GM18907 (cell line): ENCODE data around the gene ATXN1.

ENCODE experiments used
- ATAC-seq: cut with Tn5 transposase; IDR thresholded peaks from one replicate; pipeline ENCODE4 v1.9.1; 2021; ENCODE audit warnings: mild to moderate bottlenecking, moderate library complexity; ENCODE audit not compliant: unreplicated experiment

ATXN1 gene

DNA sequence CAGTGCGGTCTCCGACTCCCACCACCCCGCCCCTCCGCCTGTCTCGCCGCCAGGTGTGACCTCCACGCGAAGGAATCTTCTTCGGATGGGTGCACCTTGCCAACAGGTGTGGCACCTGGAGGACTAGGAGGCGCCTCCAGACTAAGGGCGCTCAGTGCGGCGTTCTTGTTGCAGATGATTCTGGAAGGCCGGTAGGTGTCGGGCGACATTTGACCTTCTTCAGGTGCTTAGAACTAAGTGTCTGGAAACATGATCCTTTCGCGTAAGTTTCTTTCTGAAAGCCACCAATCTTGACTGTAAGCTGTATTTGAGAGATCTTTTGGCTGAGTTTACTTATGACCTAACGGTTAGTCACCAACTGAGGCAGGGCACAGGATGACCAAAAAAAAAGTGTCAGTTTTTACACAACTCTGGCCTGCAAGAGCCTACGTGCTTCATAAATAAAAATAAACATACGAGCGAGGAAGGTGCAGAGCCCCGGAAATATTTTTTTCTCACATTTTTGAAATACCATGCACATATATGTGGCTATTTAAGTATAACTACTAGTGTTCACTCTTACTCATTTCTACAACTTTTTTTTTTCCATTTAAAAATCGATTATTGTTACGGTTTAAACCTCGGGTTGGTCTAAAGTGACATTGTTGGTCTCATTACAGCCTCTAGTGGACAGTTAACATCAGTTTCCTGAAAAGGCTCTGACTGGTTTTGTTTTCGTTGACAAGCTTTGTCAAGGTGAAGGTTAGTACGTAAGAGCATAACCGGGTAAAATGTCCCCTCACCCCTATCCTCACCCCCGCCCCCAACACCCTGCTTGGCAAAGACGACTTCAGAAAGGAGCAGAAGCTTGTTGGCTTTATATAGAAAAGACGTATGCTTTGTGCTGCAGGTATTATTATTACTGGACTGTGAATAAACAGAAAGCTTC lies 1.6 kb upstream of the ATXN1 start:
- ATAC-seq, result peak; percentile 42

DNA sequence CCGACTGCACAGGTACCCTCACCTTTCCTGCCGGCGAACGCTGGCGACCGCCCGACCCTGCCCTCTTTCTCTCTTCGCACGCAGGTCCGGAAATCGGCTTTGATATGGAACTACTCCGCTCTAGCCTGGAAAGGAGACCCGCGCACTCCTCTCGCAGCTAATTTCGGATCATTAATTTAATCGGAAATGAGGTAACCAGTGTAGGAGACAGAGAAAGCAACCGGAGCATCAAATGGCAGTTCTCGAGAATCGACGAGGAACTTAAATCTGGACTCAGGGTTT lies 949 bp upstream of the ATXN1 start:
- ATAC-seq, result peak; percentile 5

DNA sequence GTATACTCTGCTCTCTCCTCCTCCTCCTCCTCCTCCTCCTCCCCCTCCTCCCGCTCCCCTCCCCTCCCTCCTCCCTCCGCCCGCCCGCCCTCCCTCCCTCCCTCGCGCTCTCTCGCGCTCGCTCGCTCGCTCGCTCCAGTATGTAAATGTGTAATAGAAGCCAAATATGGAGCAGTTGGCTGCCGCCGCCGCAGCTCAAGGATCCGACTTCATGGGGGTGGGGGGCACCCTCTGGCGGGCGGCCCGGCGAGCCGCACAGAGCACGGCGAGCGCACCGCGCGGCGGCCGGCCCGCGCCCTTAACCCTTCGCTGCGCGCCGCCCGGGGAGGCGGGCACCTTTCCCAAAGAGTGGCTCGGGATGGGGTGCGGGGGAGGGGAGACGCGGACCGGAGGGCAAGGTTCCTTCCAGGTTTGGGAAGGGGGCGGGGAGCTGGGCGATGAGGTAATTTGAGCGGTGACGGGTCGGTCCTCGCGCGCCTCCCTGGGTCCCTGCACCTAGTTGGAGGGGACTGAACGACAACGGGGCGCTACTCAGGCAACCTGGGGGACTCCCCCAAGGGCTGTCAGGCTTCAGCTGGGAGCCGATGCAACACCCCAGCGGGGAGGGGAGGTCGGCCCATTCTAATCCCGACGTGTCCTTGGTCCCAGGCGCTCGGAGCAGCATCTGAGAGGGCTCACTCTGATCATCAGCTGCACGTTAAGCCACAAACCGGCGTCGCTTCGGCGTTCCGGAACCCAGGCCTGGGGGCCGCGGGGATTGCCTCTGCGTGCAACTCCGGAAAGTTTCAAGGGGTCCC lies 409 bp upstream of the ATXN1 start:
- ATAC-seq, result peak; percentile 57

DNA sequence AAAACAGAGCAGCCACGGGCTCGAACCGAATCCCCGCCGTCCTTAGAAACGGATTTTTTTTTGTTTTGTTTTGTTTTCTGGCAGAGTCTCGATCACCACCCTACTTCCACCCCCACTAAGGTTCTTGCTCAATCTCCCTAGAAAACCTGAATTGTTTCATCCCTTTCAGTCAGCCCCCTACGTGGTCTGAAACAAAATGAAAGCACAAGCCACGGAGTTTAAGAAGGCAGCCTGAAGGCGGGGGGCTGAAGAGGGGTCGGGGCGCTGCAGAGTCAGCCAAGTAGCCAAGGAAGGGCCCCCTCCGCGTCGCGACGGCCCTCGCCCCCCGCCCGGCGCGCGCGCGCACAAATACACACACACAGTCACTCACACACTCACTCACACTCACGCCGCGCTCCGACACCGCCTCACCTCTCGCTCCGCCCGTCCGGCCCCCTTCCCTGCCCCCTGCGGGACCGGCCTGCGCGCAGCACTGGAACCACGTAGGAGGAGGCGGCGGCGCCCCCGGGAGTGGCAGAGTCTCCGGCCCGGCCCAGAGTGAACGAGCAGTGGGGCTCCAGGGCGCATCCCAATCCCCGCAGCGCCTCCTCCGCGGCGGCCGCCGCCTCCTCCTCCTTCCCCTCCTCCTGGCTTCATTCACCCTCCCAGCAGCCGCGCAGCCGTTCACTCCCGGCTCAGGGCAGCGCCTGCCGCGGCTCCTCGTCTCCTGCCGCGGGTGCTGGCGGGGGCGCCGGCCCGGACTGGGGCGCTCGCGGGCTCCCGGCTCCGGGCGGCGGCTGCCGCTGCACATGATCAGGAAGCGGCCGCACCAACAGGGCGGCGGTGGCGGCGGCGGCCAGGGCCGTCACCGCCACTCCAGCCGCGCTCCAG lies 1.4 kb downstream of the ATXN1 start:
- peak; percentile 44 for ATAC-seq

DNA sequence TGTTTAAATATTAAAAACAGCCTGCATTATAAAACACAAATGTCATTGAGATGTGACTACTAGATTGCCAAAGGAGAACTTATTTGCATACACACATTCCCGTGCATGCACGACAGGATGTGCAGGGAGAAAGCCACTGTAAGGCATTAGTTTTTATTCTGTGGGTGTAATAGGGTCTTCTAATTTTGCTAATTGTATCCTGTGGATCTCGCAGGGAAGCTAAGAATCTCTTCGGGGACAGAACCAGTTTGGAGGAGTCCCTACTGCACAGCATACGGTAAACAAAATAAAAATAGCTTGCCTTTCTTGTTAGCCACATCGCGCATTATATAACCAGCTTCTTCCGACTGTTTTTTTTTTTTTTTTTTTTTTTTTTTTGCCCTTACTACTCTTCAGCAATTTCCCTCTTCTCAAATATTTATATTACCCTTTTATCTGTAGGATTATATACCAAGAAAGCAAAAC lies 2.0 kb downstream of the ATXN1 start:
- no peak for ATAC-seq

DNA sequence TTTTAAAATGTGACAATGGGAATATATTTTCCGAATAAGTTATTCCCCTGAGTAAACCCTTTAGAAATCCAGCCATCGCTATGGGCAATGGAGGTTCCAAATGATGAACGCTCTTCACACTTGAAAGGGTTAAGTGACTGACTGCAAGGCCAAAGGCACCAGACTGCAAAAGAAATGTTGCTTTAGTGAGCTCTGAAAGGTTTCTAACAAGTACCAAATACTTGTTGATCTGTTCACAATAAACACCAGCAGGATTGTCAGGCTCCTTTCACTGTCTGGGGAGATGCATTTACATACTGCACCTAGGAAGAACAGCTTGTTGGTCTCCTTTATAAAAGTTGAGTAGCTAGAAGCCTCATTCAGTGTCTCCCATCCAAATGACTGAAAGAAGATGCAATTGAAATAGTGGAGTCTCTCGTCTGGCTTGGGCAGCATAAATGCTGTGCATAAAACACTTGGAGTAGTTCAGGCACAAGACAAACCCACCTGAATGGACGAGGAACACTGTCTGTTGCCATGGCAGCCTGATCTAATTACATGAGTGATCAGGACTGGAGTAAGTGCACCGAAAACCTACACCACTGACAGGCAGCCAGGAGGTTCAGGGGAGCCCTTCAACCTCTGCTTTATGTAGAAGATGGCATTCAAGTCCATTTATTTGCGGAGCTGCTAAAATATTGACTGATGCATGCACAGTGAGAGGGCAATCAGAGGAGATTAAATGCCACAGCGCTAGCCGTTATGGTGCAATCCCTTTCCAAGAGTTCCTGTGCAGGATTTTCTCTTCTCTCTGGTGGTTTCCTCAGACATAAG lies 2.9 kb downstream of the ATXN1 start:
- no peak for ATAC-seq

DNA sequence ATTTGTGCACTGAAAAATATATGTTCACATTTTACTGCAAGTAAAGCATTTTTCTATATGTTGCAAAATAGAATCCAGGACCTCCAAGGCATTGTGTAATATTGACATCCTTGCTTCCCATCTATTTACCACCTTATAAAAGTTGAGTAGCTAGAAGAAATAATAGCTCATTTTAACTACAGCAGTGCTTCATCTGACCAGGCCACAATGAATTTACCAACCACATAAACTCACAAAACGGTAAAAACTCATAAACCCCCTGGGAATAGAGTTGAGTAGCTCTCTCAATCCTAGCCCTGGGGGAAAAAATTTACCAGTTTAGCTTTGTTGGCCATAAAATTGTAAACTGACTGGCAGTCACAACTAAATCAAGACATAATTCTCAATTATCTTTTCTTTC lies 3.9 kb downstream of the ATXN1 start:
- no peak for ATAC-seq

DNA sequence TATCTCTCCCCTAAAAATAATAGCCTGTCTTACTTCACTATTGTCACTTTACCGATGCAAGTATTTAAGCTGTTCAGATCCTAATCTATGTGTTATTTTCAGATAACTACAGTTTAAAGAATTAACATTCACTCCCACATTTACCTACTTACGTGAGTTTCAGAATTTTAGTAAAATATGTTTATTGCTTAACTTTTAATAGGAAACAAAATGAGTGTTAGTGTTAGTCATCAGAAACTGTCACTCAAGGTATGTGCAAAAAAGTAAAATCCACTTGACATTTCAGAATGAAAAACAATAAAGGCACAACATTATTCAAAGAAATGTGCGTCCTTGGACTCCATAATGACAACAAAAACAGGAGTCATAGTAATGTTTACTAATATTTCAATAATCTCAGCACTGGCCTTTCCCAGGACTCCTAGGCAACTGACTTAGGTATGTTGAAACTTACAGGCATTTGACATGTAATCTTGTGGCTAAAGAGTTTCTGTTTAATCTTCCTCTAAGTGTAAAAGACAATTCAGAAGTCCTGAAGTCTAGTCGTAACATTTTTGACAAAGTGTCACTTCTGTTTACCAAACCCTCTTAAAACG lies 4.5 kb downstream of the ATXN1 start:
- no peak for ATAC-seq

DNA sequence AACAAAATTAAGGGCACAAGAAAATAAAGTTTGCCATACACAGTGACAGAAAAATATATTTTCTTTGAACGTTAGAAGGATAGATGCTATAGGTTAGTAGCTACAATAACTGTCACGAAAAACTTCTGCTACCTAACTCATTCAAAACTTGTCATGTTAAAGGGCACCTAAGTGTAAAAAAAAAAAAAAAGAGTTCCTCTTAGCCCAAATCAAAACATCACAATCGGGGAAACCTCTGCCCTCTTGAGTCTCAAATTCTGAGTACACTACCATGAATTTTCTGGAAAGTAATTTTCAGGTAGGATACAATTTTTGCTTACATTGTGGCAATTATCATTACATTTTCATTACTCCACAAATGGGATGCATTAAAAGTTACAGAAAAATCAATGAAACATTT lies 5.7 kb downstream of the ATXN1 start:
- ATAC-seq, result no peak

DNA sequence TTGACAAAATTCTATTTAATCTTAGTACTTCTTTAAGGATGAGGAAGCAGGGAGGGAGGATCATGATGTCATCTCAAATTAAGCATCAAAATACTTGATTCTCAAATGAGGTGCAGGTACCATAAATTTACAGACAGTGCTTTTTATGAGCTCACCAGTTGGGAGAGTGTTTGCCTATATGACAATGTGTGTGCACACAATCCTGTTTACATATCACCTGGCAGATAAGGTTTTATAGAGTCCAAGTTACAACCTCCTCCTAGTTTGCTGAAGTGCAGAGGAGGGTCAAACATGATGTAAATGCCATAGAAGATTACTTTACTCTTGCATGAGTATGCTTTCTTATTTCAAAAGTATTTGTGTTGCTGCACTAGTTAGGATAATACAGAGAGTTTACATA lies 6.4 kb downstream of the ATXN1 start:
- ATAC-seq, result no peak

DNA sequence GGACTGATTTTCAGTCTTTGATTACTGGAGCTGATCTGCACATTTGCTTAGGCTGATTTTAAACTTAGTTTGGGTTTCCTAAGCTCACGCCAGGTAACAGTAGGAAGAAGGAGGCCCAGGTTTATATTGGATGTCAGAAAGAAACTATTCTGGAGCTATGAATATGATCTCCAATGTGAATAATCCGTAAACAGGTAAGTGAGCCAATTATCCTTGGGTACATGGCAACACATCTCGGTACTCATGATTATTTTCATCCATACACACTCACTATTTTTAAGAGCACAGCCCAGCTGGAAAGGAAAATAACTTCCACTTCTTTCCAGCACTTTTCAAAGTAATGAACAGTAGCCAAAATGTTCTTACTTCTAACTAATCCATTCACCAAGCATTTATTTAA lies 7.0 kb downstream of the ATXN1 start:
- no peak for ATAC-seq

DNA sequence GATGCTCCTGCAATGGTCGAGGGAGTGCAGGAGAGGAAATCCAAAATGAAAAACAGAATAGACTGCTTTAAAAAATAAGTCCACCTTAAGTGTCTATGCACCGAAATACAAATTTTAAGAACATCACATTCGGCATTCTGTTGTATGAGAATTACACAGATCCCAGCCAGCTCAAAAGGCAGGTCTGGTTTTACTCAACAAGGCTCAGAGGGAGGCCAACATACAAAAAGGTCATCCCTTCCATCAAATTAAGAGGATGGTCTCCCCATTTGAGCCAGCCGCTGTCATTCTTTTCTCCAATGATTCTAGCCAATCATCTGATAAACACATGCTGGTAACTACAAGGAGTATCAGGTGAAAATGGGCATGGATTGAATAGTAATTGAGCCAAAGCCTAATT lies 7.9 kb downstream of the ATXN1 start:
- no peak for ATAC-seq

DNA sequence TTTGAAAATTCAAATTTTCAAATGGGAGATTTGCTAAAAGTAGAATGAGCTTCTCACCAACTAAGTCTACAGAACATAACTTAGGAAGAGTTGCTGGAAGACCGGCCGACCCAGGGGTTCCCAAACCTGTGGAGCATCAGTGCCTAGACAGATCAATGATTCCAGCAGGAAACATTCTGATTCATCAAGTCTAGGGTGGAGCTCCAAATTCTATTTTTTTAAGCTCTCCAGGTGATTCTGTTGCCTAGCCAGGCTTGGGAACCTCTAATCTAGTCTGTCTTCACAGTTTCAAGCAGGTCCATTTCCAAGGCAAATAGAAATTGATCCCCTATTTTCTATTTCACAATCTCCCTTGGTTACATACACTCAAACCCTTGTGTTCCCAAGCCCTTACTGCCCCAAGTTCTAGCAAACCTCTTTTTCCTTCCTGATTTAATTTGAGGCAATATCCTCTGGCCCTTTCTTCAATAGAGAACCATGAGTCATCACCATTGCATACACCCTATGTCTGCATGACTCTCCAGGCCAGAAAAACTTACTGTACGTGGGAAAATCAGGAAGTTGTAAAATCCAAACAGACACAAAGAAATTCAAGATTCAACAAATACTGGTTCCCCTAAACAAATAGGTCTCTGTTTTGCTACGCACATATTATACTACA lies 8.9 kb downstream of the ATXN1 start:
- no peak for ATAC-seq

DNA sequence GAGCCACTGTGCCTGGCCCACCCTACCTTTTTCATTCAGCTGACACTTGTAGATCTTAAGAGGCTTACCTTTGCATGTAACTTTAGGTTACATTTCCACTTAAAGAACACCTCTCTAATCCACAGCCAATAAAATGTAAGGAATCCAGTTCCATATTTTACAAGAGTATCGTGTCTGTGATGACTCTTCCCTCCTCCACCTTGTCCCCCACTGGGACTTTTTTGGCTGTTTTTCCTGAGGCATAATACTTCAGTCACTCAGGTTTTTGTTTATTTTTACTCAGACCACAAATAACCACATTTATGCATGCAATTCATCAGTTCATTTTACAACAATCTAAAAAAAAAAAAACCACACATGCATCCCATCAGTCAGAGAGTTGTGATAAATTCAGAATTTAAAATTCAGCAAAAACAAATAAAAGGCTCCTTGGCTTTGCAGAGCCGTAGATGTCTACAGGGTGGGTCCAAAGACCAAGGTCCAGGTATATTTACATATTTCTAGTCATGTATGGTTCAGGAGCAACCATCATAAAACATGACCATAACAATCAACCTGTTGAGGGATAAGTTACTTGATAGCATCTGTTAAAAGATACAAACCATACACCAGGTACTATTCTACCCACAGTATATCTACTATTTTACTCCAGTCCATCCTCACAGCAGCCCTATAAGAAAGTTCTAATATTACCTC lies 9.9 kb downstream of the ATXN1 start:
- ATAC-seq, result no peak

DNA sequence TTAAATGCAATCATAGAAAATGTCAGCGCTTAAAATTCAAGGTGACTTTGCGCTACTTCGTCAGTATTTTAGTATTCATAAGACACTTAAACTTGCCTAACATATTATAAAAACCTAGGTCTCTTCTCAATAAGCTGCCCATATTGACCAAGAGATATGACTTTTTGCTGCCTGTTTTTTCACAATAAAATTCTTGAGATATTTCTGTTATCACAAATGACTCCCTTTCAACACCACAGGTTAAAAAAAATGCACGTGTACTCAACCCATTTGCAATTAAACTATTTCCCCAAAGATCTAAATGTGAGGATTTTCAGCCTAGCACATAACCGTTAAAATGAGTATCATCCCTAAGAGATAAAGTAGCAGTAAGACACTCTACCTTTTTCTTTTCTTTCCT lies 10.7 kb downstream of the ATXN1 start:
- ATAC-seq, result no peak

DNA sequence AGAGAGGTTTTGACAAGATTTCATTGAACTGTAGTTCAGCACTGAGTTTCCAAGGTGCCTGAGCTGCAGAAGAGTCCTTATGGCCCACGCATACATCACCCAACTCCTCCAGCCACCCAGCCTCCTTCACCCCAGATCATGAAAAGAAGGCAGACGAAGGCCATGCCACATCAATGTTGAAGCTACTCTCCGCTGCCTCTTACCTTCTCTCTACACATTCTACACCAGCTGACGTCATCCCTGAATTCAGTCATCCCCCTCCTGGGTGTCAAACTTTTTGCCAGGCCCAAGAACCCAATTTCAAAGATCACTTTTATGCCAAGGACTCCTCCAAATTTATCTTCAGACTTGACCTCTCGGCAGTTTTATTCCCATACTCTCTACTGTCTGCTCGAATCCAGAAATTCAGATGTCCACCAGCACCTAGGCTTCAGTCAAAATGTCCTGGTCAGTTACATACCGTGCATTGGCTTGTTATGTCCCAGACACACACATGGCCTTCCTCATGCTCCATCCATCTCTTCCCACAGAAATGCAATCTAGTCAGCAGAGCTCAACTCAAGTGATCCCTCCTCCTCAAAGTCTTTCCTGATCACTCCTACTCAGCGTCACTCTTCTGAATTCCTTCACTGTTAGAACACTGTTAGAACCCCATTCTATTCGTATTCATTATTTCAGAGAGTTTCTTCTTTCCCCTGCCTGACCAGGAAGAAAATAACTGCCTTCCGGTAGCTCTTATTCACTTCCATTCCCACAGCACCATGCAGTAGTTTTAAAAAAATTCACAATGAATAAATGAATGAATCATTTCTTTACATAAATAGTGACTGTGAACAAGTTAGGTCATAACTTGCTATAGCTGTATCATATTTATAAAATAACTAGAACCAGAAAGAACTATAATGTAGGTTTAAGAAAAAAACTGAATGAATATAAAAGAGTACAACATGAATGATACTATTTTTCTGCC lies 11.5 kb downstream of the ATXN1 start:
- ATAC-seq, result no peak

DNA sequence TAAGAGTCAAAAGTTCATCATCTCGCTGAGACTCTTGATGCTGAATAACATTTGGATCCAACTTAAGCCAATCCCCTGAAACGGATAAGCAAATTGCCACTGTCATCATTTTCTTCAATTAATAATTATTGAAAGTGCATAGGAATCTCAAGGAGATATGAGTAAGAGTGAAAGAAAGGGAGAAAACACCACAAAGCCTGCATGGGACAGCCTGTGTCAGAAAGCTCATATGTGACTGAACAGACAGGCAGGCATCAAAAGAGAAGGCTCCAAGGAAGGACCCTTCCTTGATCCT lies 13.3 kb downstream of the ATXN1 start:
- ATAC-seq, result no peak
